ENCODE measurements around the gene PRSS56.

Gene PRSS56

GRCh38 chr2:232519581-232520438 is at the start of gene PRSS56:
Gene PRSS56, plus strand, starts transcription at chr2:232520388. Its CDS starts 211 bp downstream, at chr2:232520599.
- DNase-seq (ENCODE audit: low read depth in 2 of 2) = no peak

GRCh38 chr2:232473467-232473890 is 46.7 kb upstream of the PRSS56 start:
- DNase-seq (ENCODE audit: low read depth in 2 of 2) = no peak

GRCh38 chr2:232476045-232476444 is 44.1 kb upstream of the PRSS56 start:
- DNase-seq (ENCODE audit: low read depth in 2 of 2) = no peak

- no peak for DNase-seq (ENCODE audit: low read depth in 2 of 2)
These were observed 43.4 kb upstream of the PRSS56 start for GRCh38 chr2:232476791-232477190.

GRCh38 chr2:232477751-232478510 is 42.3 kb upstream of the PRSS56 start:
- DNase-seq (ENCODE audit: low read depth in 2 of 2) = no peak

- no peak for DNase-seq (ENCODE audit: low read depth in 2 of 2)
These were observed 41.4 kb upstream of the PRSS56 start for GRCh38 chr2:232478571-232479340.

- DNase-seq (ENCODE audit: low read depth in 2 of 2) = no peak
These were observed 40.6 kb upstream of the PRSS56 start for GRCh38 chr2:232479341-232480200.

GRCh38 chr2:232480201-232481190 is 39.7 kb upstream of the PRSS56 start:
- DNase-seq (ENCODE audit: low read depth in 2 of 2) = no peak

- DNase-seq (ENCODE audit: low read depth in 2 of 2) = no peak
These were observed 38.7 kb upstream of the PRSS56 start for GRCh38 chr2:232481322-232482140.

- no peak for DNase-seq (ENCODE audit: low read depth in 2 of 2)
These were observed 37.6 kb upstream of the PRSS56 start for GRCh38 chr2:232482301-232483238.

- no peak for DNase-seq (ENCODE audit: low read depth in 2 of 2)
These were observed 36.8 kb upstream of the PRSS56 start for GRCh38 chr2:232483311-232483922.

GRCh38 chr2:232483923-232484627 is 36.1 kb upstream of the PRSS56 start:
- DNase-seq (ENCODE audit: low read depth in 2 of 2) = no peak

GRCh38 chr2:232484628-232485347 is 35.4 kb upstream of the PRSS56 start:
- no peak for DNase-seq (ENCODE audit: low read depth in 2 of 2)

- no peak for DNase-seq (ENCODE audit: low read depth in 2 of 2)
These were observed 34.8 kb upstream of the PRSS56 start for GRCh38 chr2:232485348-232485756.

GRCh38 chr2:232485757-232486557 is 34.2 kb upstream of the PRSS56 start:
- DNase-seq (ENCODE audit: low read depth in 2 of 2) = no peak

Data from stimulated activated CD8-positive, alpha-beta memory T cell treated with anti-CD3 and anti-CD28 coated beads, Interleukin-2, amount 100 ng/mL, for 48 hours (primary cell).